OCI-LY3 (cell line): Measurements from ENCODE around the gene GARIN5A.

ENCODE experiments used
- H2AFZ ChIP-seq: fragments of 200-600, 300-600 bp; shearing (Covaris generic); 2 replicates; pipeline ENCODE4 v1.6.0; 2014; ENCODE audit warnings: antibody characterized with exemption, low read depth, low read length
- H3K27ac ChIP-seq: fragments of 200-600, 300-600 bp; sonication (generic); 2 replicates; pipeline ENCODE4 v1.5.1; 2014; ENCODE audit warnings: mild to moderate bottlenecking, low read length, moderate library complexity, mixed read lengths
- H3K27me3 ChIP-seq: fragments of 200-600, 300-600 bp; sonication (generic); 2 replicates; pipeline ENCODE4 v1.6.1; 2014; ENCODE audit warnings: low read depth, low read length, mixed read lengths
- H3K36me3 ChIP-seq: fragments of 200-600, 300-600 bp; sonication (generic); replicated peaks from 2 replicates; pipeline ENCODE3; 2014; ENCODE audit warnings: low read depth, low read length, mixed read lengths
- H3K4me1 ChIP-seq: fragments of 300-600, 200-600 bp; sonication (generic); 2 replicates; pipeline ENCODE4 v1.6.1; 2014; ENCODE audit warnings: low read length, mixed read lengths
- H3K4me2 ChIP-seq: fragments of 200-600, 300-600 bp; sonication (generic); 2 replicates; pipeline ENCODE4 v1.6.1; 2014; ENCODE audit warnings: low read length, mixed read lengths
- H3K4me3 ChIP-seq: fragments of 300-600, 200-600 bp; sonication (generic); 2 replicates; pipeline ENCODE4 v1.5.1; 2014; ENCODE audit warnings: antibody characterized with exemption, mild to moderate bottlenecking, low read length, moderate library complexity
- H3K79me2 ChIP-seq: fragments of 300-600, 200-600 bp; shearing (Covaris generic); 2 replicates; pipeline ENCODE4 v1.6.1; 2014; ENCODE audit warnings: mild to moderate bottlenecking, low read length, mixed read lengths
- H3K9ac ChIP-seq: fragments of 300-600, 200-600 bp; shearing (Covaris generic); 2 replicates; pipeline ENCODE4 v1.6.0; 2014; ENCODE audit warnings: mild to moderate bottlenecking, low read length, moderate library complexity
- H3K9me3 ChIP-seq: fragments of 200-600, 300-600 bp; shearing (Covaris generic); 2 replicates; pipeline ENCODE4 v1.6.1; 2014; ENCODE audit warnings: low read length, mixed read lengths; ENCODE audit not compliant: insufficient read depth
- H4K20me1 ChIP-seq: fragments of 200-600, 300-600 bp; sonication (generic); 2 replicates; pipeline ENCODE4 v1.6.1; 2016; ENCODE audit warnings: low read length, mixed read lengths; ENCODE audit not compliant: insufficient read depth
- CTCF ChIP-seq: fragments of 200-600, 300-600 bp; sonication (generic); IDR thresholded peaks from 2 replicates; pipeline ENCODE4 v1.5.1; 2014; ENCODE audit warnings: antibody characterized with exemption, low read length, low read depth
- EZH2phosphoT487 ChIP-seq: fragments of 200-600 bp; shearing (Covaris generic); IDR thresholded peaks from 2 replicates; pipeline ENCODE4 v1.6.1; 2018; ENCODE audit warnings: antibody characterized with exemption, mixed run types, low read depth

The GARIN5A gene

GRCh38 chr19:50515168-50515561 lies 38.5 kb upstream of the GARIN5A start:
- Histone ChIP-seq H3K79me2 (no peaks in the 10 kb centered on the region; the same call in 1 of the 2 replicates), H3K4me1 (peaks cover 8% of the 10 kb centered on the region), H3K4me2 (no peak overlapping the region), H3K36me3 (no peaks in the 10 kb centered on the region), H4K20me1 (no peaks in the 10 kb centered on the region), H3K27ac (no peak overlapping the region), H3K4me3 (no peak overlapping the region), H3K9me3 (no peaks in the 10 kb centered on the region), H3K27me3 (no peaks in the 10 kb centered on the region), H2AFZ (no peak overlapping the region), H3K9ac (no peak overlapping the region)
- no peak for TF ChIP-seq CTCF
- no peak for TF ChIP-seq EZH2phosphoT487

GRCh38 chr19:50514346-50515167 lies 37.9 kb upstream of the GARIN5A start:
- no peaks in the 10 kb centered on the region for H3K27me3 ChIP-seq
- TF ChIP-seq CTCF (no peak), EZH2phosphoT487 (no peak)
- no peaks in the 10 kb centered on the region; the same call in 1 of the 2 replicates for H3K79me2 ChIP-seq
- no peaks in the 10 kb centered on the region for H3K36me3 ChIP-seq
- no peak overlapping the region for H3K4me3 ChIP-seq
- peaks cover 10% of the 10 kb centered on the region for H3K4me1 ChIP-seq
- no peak overlapping the region for H3K4me2 ChIP-seq
- H3K9me3 ChIP-seq, result no peaks in the 10 kb centered on the region
- no peaks in the 10 kb centered on the region for H4K20me1 ChIP-seq
- H3K9ac ChIP-seq, result no peak overlapping the region
- no peak overlapping the region for H3K27ac ChIP-seq
- no peak overlapping the region for H2AFZ ChIP-seq

DNA sequence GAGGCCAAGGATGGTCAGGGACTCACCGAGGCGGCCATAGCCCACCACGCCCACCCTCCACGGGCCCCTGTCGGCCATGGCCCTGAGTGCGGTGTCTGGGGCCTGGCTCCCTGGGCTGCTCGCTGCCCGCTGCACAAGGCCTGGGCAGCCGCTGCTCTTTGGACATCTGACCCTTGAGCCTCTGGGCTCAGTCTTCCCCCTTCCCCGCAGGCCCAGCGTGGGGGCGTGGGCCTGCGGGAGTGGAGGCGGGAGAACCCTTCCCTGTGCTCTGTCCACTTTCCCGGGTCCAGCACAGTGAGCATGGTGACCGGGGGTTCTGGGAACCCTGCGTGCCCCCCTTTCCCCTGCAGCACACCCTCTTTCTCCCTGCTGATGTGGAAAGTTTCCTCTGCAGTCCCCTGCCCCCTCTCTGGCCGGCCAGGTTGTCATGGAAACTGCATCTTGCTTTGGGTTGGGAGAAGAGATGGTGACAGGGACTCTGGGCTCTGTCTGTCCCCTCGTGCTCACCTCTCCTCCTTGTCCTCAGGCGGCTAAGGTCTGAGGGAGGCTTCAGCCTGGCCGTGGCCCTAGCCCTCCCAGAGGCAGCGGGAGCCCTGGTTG lies 37.2 kb upstream of the GARIN5A start, which contains the start of gene ASPDH:
Gene ASPDH (minus strand): TSS at position 168 of the 600 bp plus-strand sequence. CDS start 90 bp downstream, at position 78.
- Histone ChIP-seq H3K79me2 (no peaks in the 10 kb centered on the region; the same call in 1 of the 2 replicates), H3K4me1 (peaks cover 10% of the 10 kb centered on the region), H3K4me2 (no peak within 1 kb of the TSS), H4K20me1 (no peaks in the 10 kb centered on the region), H3K27ac (no peak within 1 kb of the TSS), H3K27me3 (no peaks in the 10 kb centered on the region), H3K9me3 (no peaks in the 10 kb centered on the region), H3K36me3 (no peaks in the 10 kb centered on the region), H2AFZ (no peak within 1 kb of the TSS), H3K4me3 (no peak within 1 kb of the TSS), H3K9ac (no peak within 1 kb of the TSS)
- TF ChIP-seq EZH2phosphoT487 (no peak), CTCF (no peak)

- Histone ChIP-seq H3K36me3 (no peaks in the 10 kb centered on the region), H3K9ac (no peak overlapping the region), H3K4me2 (no peak overlapping the region), H2AFZ (no peak overlapping the region), H3K9me3 (no peaks in the 10 kb centered on the region), H3K79me2 (no peaks in the 10 kb centered on the region; the same call in 1 of the 2 replicates), H3K4me1 (peaks cover 10% of the 10 kb centered on the region), H3K27me3 (no peaks in the 10 kb centered on the region), H3K4me3 (no peak overlapping the region), H3K27ac (no peak overlapping the region), H4K20me1 (no peaks in the 10 kb centered on the region)
- TF ChIP-seq CTCF, result no peak
- TF ChIP-seq EZH2phosphoT487, result no peak
Measured at GRCh38 chr19:50512999-50513745, 36.5 kb upstream of the GARIN5A start.
